GM20431 (cell line): ENCODE measurements around the gene PTPN5.

Source experiments
- in situ Hi-C: fragments of 300-500 bp; cut with MseI, MboI; formaldehyde crosslinking; loops from one replicate; pipeline ENCODE4 v1.15.0; 2020; ENCODE audit warnings: low sequenced_read_pairs; ENCODE audit not compliant: unreplicated experiment

The PTPN5 gene

GRCh38 chr11:18745251-18745650 lies 46.3 kb downstream of the PTPN5 start:
- in situ Hi-C loops: loop anchor here (25.0 kb wide), 1 partner anchor 633 kb away; the partner anchor contains the start of gene SAAL1

- in situ Hi-C loops: loop anchor here (25.0 kb wide), 1 partner anchor 632 kb away; the partner anchor contains the start of gene SAAL1
Measured at GRCh38 chr11:18743900-18744514, 47.6 kb downstream of the PTPN5 start.

- in situ Hi-C loops: loop anchor here (25.0 kb wide), 1 partner anchor 631 kb away; the partner anchor contains the start of gene SAAL1
Measured at GRCh38 chr11:18743365-18743764, 48.2 kb downstream of the PTPN5 start.

DNA sequence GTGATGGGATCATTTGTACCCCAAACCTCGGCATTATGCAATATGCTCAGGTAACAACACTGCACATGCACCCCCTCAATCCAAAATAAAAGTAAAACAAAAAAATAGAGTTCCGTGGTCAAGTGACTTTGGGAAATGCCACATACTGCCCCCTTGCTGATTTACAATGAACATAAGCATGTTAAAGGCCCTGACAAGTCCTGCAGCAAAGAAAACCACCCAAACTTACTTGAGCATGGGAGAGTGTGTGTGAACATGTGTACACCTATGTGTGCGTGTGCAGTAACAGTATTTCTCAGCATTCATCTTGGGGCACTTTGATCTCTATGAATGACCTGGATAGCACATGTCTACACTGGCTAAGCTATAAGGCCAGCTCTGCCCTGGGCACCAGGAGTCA lies 49.8 kb downstream of the PTPN5 start:
- in situ Hi-C loops: loop anchor here (25.0 kb wide), 1 partner anchor 629 kb away; the partner anchor contains the start of gene SAAL1

DNA sequence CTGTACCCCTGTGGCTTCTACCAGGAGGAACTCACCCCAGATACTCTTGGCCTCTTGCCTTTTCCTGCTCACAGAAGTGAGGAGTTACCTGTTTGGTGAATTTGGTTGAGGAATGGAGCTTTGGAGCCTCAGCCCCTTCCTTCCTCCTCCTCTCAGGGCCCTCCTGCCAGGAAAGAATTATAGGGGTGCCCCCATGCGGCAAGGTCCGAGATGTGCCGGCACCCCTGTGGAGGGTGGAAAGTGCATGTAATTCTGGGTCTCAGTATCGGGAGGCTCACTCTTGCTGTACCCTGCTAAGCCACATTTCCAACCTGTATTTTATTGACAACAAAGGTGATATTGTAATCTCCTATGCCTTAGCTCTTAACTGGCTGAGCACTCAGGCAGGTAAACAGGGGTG lies 51.9 kb downstream of the PTPN5 start:
- in situ Hi-C loops: loop anchor here (25.0 kb wide), 1 partner anchor 627 kb away; the partner anchor contains the start of gene SAAL1

- in situ Hi-C loops: loop anchor here (25.0 kb wide), 1 partner anchor 625 kb away; the partner anchor contains the start of gene SAAL1
Measured at GRCh38 chr11:18737642-18738041, 54.0 kb downstream of the PTPN5 start.

GRCh38 chr11:18736590-18737148 lies 54.9 kb downstream of the PTPN5 start:
- in situ Hi-C loops: loop anchor here (25.0 kb wide), 1 partner anchor 624 kb away; the partner anchor contains the start of gene SAAL1

DNA sequence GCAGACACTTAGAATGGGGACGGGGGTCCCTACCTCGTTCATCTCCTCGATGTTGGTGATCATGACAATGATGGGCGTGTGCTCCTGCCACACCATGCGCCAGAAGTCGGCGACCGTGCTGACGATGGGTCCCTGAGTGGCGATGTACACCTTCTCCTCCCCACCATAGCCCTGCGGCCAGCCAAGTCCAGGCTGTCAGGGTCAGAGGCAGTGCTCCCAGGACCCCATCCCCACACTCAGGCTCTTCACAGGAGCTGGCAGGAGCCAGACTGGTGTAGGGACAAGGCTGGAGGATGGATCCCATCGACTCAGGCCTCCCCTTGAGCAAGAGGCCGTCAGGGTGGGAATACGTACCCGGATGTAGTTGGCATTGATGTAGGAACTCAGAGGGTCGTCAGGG lies 58.4 kb downstream of the PTPN5 start:
- in situ Hi-C loops: loop anchor here (25.0 kb wide), 1 partner anchor 621 kb away; the partner anchor contains the start of gene SAAL1

- in situ Hi-C loops: loop anchor here (25.0 kb wide), 1 partner anchor 620 kb away; the partner anchor contains the start of gene SAAL1
Measured at GRCh38 chr11:18731949-18732821, 59.4 kb downstream of the PTPN5 start.

DNA sequence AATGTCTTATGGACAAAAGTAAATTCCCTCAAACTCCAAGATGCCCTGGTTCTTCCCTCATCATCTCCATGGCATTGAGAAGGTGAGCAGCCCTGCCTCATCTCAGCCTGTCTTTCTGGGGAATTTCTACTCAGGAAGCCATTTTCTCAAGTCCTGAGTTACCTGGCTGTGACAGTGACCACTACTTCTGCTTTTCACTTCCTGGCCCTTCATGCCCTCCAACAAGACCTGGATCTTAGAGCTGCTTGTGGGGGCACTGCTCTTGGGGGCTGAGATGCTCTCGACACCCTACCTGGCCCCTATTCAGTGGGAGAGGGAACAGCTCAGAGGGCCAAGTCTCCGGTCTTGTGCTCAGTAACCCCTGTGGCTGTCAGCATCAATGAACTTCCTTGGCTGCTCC lies 60.2 kb downstream of the PTPN5 start:
- in situ Hi-C loops: loop anchor here (25.0 kb wide), 1 partner anchor 619 kb away; the partner anchor contains the start of gene SAAL1

- in situ Hi-C loops: loop anchor here (25.0 kb wide), 1 partner anchor 618 kb away; the partner anchor contains the start of gene SAAL1
Measured at GRCh38 chr11:18730020-18730419, 61.6 kb downstream of the PTPN5 start.

- in situ Hi-C loops: loop anchor here (25.0 kb wide), 1 partner anchor 617 kb away; the partner anchor contains the start of gene SAAL1
Measured at GRCh38 chr11:18729426-18729825, 62.2 kb downstream of the PTPN5 start.

DNA sequence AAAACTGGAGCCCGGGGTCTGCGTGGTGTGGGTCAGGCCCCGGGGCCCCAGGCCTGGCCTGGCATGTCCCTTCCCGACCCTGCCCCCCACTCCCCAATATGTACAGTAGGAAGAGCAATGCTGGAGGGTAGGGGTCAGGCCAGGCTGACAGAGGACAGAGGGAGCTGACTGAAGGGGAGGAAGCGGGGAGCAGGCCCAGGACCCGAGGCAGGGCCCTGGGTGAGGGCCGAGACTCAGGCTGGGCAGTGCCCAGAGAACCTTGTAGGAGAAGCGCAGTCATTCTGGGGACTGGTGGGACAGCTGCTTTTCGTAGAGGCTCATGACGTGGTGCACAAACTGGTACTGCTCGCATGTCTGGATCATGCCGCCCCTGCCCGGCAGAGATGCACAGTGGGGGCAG lies 62.9 kb downstream of the PTPN5 start:
- in situ Hi-C loops: loop anchor here (25.0 kb wide), 1 partner anchor 616 kb away; the partner anchor contains the start of gene SAAL1

DNA sequence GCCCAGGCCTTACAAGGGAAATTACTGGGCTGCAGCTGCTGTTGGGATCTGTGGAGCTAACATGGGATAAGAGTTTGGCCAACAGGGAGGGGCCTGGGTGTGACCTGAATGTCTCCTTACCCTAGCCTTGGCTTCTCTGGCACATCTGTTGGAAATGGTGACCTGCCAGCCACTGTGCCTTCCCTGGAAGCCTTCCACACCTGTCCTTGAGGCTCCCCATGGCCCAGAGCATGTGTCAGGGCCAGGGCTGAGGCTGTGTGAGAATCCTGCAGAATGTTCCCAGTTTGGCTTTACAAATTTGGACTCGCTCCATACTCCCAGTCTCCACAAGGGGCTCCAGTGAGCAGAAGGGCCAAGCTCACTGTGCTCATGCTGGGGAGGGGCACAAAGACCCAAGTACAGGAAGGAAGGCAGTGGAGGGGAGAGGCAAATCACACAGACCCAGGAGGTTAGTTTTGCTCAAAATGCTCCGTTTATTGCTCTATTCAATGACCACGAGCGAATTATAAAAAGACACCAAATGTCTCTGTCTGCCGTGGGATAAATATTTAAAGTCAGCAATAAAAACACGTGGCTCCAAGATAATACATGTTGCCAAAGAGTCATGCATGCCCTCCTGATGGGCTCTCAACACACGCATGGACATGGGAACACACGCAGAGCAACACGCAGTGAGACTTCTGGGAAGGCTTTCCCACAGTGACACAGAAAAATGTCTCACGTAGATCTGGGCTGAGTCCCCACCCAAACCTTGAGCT lies 63.9 kb downstream of the PTPN5 start:
- in situ Hi-C loops: loop anchor here (25.0 kb wide), 1 partner anchor 615 kb away; the partner anchor contains the start of gene SAAL1

GRCh38 chr11:18726040-18726439 lies 65.6 kb downstream of the PTPN5 start, which contains the start of gene IGSF22:
Gene IGSF22 (minus strand): TSS chr11:18726188. CDS start chr11:18724236, 1,952 bp downstream.
- in situ Hi-C loops: loop anchor here (25.0 kb wide), 1 partner anchor 614 kb away; the partner anchor contains the start of gene SAAL1

GRCh38 chr11:18723991-18724390 lies 67.6 kb downstream of the PTPN5 start:
- in situ Hi-C loops: no loop called here

GRCh38 chr11:18722293-18722637 lies 69.3 kb downstream of the PTPN5 start:
- in situ Hi-C loops: no loop called here

GRCh38 chr11:18721561-18722292 lies 69.9 kb downstream of the PTPN5 start:
- in situ Hi-C loops: no loop called here
